ENCODE data around the gene CCDC85A.

Gene CCDC85A

DNA sequence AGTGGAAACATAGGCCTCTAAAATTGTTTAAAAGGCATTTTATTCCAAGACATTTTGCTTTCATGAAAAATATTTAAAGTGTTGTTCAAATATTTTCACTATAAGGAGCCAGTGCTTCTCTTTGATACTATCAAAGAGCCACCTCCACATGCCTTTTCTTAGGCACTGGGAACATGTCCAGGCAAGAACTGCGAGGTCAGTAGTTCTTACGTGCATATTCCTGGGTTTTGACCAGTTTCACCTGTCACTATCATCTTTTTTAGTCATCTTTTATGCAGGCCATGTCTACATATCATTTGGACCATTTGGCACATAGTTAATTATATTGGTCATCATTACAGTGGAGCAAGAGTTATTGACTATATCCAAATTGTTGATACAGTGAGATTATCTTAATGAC, 195.3 kb downstream of the CCDC85A start:
- DNase-seq = no peak

GRCh38 chr2:56380861-56381260, 197.1 kb downstream of the CCDC85A start:
- DNase-seq = no peak

GRCh38 chr2:56382466-56382865, 198.7 kb downstream of the CCDC85A start:
- DNase-seq = no peak

- DNase-seq = no peak
Observed at GRCh38 chr2:56386657-56387056, 202.9 kb downstream of the CCDC85A start.

DNA sequence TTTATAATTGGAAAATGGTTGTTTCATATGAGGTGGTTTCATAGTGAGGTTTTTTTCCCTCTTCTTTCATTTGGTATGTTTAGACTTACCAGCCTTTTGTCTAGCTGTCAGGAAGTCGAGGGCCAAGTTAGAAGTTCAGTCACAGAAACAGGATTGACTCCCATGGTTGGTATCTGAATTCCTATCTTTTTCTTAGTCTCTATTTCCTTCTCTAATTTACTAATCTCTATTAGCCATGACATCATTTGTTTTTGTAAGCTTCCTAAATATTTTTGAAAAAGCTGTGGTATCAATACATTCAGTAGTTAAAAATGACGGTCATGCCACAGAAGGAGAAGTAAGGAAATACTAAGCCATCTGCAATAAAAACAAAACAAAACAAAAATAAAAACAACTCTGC, 206.9 kb downstream of the CCDC85A start:
- DNase-seq = no peak

- DNase-seq = peak; percentile 47
Observed at GRCh38 chr2:56410140-56410539, 226.3 kb downstream of the CCDC85A start.

- no peak for DNase-seq
Observed at GRCh38 chr2:56416500-56417176, 232.8 kb downstream of the CCDC85A start.
